OCI-LY7 (cell line): Measurements from ENCODE around the gene SCTR.

Experiments used
- CTCF ChIP-seq: fragments of 200-600 bp; sonication (generic); conservative IDR thresholded peaks from 2 replicates; pipeline ENCODE4 v1.5.1; 2014; ENCODE audit warnings: mild to moderate bottlenecking, antibody characterized with exemption, low read length, moderate library complexity, mixed read lengths
- EZH2phosphoT487 ChIP-seq: fragments of 200-600 bp; sonication (generic); IDR thresholded peaks from 2 replicates; pipeline ENCODE4 v1.6.1; 2018; ENCODE audit warnings: low read depth, borderline replicate concordance, mild to moderate bottlenecking, mixed run types, antibody characterized with exemption, low read length, moderate library complexity, mixed read lengths

GRCh38 chr2:119431155-119431975 lies 92.9 kb downstream of the SCTR start, which contains the start of gene TMEM37:
- TF ChIP-seq CTCF (no peak), EZH2phosphoT487 (no peak; the same call in 1 of the 2 replicates)
